Skeletal muscle cell (primary cell): ENCODE data around the gene TTLL9.
A peak's percentile ranks its signal among the peaks of the same experiment; 100 is the strongest.
"Not testable (repeated sequence)": the region's sequence is repeated elsewhere in the genome, so short reads cannot be mapped to it uniquely, and the experiment has no call there.

ENCODE experiments used
- DNase-seq: peaks from one replicate; pipeline ENCODE4 v3.0.0-alpha.2; 2010; ENCODE audit warnings: low read depth
- H3K4me3 ChIP-seq: 2 replicates; pipeline ENCODE4 v1.5.1; 2011; ENCODE audit warnings: low read depth, mild to moderate bottlenecking, control low read depth, low read length, moderate library complexity

TTLL9 gene

GRCh38 chr20:31869942-31870725, at the start of gene TTLL9, which contains the start of gene DUSP15:
Gene TTLL9, plus strand, starts transcription at chr20:31870634. Its CDS starts 493 bp downstream, at chr20:31871127.
Gene DUSP15, minus strand, starts transcription at chr20:31870527. Its CDS starts 190 bp downstream, at chr20:31870337.
- no peak for DNase-seq
- peak within 1 kb of the TSS; percentile 41 for H3K4me3 ChIP-seq

GRCh38 chr20:31821427-31821826, 49.0 kb upstream of the TTLL9 start:
- no peak overlapping the region for H3K4me3 ChIP-seq
- DNase-seq = no peak

GRCh38 chr20:31822421-31823330, 47.8 kb upstream of the TTLL9 start:
- no peak for DNase-seq
- H3K4me3 ChIP-seq = no peak overlapping the region

- DNase-seq = no peak
- H3K4me3 ChIP-seq = no peak overlapping the region
Observed at GRCh38 chr20:31823360-31824124, 46.9 kb upstream of the TTLL9 start.

GRCh38 chr20:31824125-31824485, 46.3 kb upstream of the TTLL9 start:
- H3K4me3 ChIP-seq = no peak overlapping the region
- no peak for DNase-seq

GRCh38 chr20:31824554-31825313, 45.7 kb upstream of the TTLL9 start:
- DNase-seq = no peak
- H3K4me3 ChIP-seq = no peak overlapping the region

- no peak for DNase-seq
- H3K4me3 ChIP-seq = no peak overlapping the region
Observed at GRCh38 chr20:31826074-31826473, 44.4 kb upstream of the TTLL9 start.

- DNase-seq = no peak
- H3K4me3 ChIP-seq = no peak overlapping the region
Observed at GRCh38 chr20:31827059-31827458, 43.4 kb upstream of the TTLL9 start.

- DNase-seq, H3K4me3 ChIP-seq: not testable (repeated sequence)
Observed at GRCh38 chr20:31828016-31828415, 42.4 kb upstream of the TTLL9 start.

GRCh38 chr20:31829731-31830130, 40.7 kb upstream of the TTLL9 start:
- no peak for DNase-seq
- H3K4me3 ChIP-seq = no peak overlapping the region

GRCh38 chr20:31830406-31830981, 39.9 kb upstream of the TTLL9 start:
- no peak for DNase-seq
- no peak overlapping the region for H3K4me3 ChIP-seq

- DNase-seq = no peak
- no peak overlapping the region for H3K4me3 ChIP-seq
Observed at GRCh38 chr20:31831211-31831610, 39.2 kb upstream of the TTLL9 start.

GRCh38 chr20:31831771-31832306, 38.6 kb upstream of the TTLL9 start:
- DNase-seq = no peak
- H3K4me3 ChIP-seq = no peak overlapping the region

GRCh38 chr20:31833130-31833930, 37.1 kb upstream of the TTLL9 start:
- H3K4me3 ChIP-seq = no peak overlapping the region
- no peak for DNase-seq

- no peak for DNase-seq
- H3K4me3 ChIP-seq = no peak overlapping the region
Observed at GRCh38 chr20:31833931-31834521, 36.4 kb upstream of the TTLL9 start.

GRCh38 chr20:31835554-31835953, 34.9 kb upstream of the TTLL9 start:
- no peak overlapping the region for H3K4me3 ChIP-seq
- DNase-seq = no peak
